Tibial nerve (tissue), 4 donors: ENCODE data around the gene ADGRL1.

Experiments used
- EP300 ChIP-seq, 2 donors: sonication (generic); formaldehyde crosslinking; IDR thresholded peaks; one replicate each; pipeline ENCODE4 v1.6.1; 2017; ENCODE audit warnings: antibody characterized with exemption in 2 of 2, mild to moderate bottlenecking in 1 of 2
- POLR2A ChIP-seq, 2 donors: fragments of 450-650 bp; IDR thresholded peaks; one replicate each; pipeline ENCODE4 v1.6.1; 2017; ENCODE audit warnings: antibody characterized with exemption in 2 of 2, mild to moderate bottlenecking in 2 of 2, moderate library complexity in 2 of 2
- TF ChIP-seq, protein P1 (sequence below), 5 experiments: fragments of 200-600 bp in 3 of 5; fragments of 450-650 bp in 2 of 5; sonication (generic) in 3 of 5; IDR thresholded peaks; one replicate each; pipeline ENCODE4 v1.5.1; 2016 to 2019; ENCODE audit warnings: antibody characterized with exemption in 5 of 5, mild to moderate bottlenecking in 3 of 5, moderate library complexity in 2 of 5

DNA sequence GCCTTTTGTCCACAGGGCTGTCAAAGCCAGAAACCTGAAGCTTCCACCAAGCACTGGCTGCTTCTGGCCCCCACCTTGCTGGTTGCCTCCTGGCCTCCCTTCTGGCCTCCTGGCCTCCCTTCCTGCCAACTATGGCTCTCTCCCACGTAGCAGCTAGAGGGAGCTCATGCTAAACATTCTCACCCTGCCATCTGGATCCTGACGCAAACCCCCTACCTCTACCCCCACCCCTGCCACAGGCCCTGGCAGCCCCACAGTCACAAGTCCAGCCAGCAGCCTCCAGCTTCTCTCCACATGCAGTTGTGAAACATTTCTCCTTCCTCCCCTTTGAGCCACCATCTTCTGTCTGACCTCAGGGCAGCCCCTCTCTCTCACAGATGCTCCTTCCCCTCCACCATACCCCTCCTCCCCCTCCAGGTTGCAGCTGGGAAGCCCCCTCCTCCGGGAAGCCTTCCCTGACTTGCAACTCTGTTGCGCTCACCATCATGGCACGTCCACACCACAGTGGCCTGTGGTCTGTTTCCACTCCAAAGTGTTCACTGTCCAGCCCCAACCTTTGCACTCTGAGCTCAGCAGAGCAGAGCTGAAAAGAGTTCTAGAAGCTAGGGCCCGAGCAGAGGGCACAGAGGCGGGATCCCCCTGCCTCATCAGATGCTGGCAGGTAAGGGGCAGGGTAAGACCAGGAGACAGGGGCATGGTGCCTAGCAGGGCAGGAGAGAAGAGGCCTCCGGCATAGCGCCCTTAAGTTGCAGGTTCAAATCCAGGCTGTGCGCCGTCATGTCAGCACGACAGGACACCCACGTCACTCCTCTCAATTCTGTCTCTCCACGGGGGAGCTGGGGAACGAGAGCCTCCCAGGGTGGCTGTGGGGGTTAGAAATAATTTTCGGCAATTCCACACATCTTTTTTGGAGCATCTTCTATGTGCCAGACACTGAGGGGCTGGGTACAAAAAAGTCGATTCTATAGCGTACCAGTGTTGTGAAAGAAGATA, 7.3 kb downstream of the ADGRL1 start:
- TF ChIP-seq, protein P1, sequence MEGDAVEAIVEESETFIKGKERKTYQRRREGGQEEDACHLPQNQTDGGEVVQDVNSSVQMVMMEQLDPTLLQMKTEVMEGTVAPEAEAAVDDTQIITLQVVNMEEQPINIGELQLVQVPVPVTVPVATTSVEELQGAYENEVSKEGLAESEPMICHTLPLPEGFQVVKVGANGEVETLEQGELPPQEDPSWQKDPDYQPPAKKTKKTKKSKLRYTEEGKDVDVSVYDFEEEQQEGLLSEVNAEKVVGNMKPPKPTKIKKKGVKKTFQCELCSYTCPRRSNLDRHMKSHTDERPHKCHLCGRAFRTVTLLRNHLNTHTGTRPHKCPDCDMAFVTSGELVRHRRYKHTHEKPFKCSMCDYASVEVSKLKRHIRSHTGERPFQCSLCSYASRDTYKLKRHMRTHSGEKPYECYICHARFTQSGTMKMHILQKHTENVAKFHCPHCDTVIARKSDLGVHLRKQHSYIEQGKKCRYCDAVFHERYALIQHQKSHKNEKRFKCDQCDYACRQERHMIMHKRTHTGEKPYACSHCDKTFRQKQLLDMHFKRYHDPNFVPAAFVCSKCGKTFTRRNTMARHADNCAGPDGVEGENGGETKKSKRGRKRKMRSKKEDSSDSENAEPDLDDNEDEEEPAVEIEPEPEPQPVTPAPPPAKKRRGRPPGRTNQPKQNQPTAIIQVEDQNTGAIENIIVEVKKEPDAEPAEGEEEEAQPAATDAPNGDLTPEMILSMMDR (IDR thresholded peaks at IDR 0.05): no peak
- TF ChIP-seq POLR2A (IDR thresholded peaks at IDR 0.05) (no peak), EP300 (IDR thresholded peaks at IDR 0.05) (no peak)
